GM19240 (cell line): ENCODE measurements around the gene PGPEP1.
A peak's percentile ranks its signal among the peaks of the same experiment; 100 is the strongest.
"Not testable (repeated sequence)": the region's sequence is repeated elsewhere in the genome, so short reads cannot be mapped to it uniquely, and the experiment has no call there.

Experiments used
- DNase-seq: peaks from one replicate; pipeline ENCODE4 v3.0.0; 2011; ENCODE audit warnings: low spot score; ENCODE audit not compliant: insufficient read length

Gene PGPEP1

DNA sequence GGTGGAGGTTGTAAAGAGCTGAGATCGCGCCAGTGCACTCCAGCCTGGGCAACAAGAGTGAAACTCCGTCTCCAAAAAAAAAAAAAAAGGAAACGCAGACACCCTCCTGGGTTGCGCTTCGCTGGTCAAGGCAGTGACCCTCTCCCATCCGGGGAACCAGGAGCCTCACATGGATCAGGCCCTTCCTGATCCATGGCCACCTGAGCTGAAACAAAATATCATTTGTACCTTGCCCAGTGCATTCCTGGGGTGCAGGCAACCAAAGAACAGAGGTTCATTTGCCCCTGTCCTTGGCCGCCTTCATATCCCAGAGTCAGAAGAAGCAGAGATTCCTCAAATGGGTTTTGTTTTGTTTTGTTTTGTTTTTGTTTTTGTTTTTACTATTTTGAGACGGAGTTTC lies 9.5 kb upstream of the PGPEP1 start:
- DNase-seq: no peak

DNA sequence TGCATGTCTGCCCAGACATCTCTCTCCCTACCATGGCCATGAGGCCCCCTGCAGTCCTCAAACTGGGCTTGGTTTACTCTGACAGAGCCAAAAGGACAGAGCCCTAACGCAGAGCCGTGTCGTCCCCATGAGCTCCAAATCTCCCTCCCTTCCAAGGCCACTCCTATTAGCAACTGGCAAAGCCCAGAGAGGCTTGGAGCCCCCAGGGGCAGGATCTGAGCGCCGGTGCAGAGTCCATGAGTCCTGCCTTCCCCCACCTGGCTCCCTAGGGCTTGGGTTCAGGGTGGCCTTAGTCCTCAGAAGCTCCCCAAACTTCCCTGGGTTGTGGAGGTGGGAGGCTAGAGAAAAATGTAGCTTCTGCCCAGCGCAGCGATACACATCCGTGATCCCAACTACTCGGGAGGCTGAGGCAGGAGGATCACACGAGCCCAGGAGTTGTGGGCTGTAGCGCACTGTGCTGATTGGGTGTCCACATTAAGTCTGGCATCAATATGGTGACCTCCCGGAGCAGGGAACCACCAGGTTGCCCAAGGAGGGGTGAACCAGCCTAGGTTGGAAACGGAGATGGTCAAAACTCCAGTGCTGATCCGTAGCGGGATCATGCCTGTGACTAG lies 7.4 kb upstream of the PGPEP1 start:
- no peak for DNase-seq

DNA sequence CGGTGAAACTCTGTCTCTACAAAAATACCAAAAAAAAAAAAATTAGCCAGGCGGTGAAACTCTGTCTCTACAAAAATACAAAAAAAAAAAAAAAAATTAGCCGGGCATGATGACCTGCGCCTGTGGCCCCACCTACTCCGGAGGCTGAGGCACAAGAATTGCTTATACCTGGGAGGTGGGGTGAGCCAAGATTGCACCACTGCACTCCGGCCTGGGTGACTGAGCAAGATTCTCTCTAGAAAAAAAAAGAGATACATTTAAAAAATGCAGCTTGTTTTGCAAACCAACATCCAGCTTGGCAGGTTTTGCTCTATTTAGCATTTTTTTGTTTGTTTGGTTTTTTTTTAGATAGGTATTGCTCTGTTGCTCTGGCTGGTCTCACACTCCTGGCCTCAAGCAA lies 6.7 kb upstream of the PGPEP1 start:
- DNase-seq: no peak

DNA sequence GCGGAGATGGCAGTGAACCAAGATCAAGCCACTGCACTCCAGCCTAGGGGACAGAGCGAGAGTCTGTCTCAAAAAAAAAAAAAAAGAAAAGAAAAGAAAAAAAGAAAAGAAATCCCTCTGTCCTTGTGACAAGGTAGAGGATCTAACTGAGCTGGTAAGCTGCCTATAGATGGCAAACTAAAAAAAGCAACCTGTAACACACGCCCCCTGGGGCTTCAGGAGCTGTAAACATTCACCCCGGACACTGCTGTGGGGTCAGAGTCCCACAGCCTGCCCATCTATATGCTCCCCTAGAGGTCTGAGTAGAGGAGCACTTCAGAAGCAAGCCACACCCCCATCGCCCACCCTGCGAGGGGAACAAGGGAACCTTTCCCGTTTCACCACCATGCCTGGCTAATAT lies 4.3 kb upstream of the PGPEP1 start:
- DNase-seq: no peak

DNA sequence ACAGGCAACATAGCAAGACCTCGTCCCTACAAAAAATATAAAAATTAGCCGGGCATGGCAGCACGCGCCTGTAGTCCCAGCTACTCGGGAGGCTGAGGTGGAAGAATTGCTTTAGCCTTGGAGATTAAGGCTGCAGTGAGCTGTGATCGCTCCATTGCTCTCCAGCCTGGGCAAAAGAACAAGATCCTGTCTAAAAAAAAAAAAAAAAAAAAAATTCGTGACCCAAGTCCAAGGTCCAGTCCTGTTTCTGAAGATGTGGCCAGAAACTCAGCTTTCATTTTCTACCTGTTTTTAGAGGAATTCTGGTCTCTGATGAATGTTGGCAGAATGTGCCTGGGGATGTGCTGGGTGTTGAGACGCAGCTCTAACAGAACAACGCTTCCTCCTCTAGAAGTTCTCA lies 1.9 kb upstream of the PGPEP1 start:
- no peak for DNase-seq

DNA sequence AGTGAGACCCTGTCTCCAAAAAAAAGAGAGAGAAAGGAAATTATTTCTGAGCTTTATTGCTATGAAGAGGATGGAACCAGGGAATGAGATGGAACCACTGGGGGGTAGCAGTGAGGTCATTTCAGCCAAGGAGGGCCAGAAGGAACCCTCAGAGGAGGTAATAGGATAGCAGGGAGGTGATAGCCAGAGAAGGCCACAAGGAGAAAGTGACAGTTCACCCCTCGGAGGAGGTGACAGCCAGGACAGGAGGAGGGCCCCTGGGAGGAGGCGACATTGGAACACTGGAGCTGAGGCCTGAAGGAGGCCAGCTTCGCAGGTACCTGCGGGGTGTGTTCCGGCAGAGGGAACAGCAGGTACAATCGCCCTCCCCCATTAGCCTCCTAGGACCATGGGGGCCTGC lies 675 bp upstream of the PGPEP1 start:
- DNase-seq: no peak

DNA sequence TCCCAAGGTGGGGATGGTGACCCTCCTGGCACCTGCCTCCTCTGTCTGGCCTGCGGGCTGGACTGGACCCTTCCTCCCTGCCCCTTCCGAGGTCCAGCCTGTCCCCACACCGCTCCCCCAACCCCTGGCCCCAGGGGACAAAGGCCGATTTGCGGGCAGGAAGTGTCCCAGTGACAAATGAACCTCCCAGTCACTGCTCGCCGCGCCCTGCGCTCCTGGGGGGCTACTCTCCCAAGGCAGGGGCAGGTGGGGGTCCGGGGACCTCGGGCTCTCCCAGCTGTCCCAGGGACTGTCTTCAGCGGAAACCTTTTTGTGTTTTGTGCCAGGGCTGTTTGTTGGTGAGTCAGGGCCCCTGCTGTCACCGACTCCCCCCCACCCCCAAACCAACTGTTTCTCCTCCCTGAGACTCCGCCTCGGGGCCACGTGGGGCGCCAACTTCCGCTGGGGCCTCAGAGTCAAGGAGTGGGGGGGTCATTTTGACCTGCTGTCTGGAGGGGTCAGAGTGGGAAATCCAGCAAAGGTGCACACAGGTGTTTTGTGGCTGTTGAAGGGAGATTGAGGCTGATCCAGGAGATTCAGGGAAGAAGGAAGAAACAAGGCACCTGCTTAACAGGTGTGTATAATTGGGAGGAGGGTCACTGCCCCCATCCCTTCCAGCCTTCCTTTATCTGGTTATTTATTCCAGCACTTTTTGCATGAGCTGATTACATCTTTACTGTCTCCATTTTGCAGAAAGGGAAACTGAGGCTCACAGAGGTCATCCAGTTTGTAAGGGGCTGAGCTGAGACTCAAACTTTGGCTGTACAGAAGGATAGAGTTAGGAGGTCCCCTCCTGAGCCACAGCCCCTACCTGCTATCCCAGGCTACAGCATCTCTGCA lies 831 bp downstream of the PGPEP1 start:
- DNase-seq: peak; percentile 80

DNA sequence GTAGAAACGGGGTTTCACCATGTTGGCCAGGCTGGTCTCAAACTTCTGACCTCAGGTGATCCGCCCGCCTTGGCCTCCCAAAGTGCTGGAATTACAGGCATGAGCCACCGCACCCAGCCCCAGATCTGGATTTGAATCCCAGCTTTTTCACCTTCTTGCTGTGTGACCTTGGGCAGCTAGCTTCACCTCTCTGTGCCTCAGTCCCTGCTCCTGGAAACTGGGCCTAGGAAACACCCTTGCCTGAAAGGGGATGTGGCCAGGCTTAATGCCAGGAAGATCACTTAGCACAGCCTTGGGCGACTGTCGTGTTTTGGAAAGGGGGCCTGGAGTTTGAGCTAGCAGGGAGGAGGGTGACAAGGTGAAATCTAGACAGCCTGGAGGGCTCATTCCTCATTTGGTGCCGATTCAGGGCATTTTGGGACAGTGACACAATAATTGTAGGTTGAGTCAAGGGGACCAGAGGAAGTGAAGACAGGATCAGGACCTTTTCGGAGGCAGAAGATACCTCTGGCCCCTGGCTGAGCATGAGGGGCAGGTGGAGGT lies 1.8 kb downstream of the PGPEP1 start:
- DNase-seq: no peak

DNA sequence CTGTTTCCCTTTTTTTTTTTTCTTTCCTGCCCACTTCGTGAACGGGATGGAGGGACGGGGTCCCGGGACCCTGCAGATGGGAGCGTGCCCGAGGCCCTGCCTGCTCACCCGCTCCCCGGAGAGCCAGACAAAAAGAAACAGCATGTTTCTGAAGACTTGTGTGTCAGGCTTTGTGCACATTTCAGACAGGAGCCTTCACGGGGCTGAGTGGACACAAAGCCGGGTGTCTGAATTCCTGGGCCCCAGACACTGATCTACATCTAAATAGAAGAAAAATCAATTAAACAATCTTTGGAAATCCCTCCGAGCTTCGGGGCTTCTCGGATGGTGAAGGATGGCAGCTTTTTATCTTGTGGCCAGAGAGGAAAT lies 4.2 kb downstream of the PGPEP1 start:
- no peak for DNase-seq

DNA sequence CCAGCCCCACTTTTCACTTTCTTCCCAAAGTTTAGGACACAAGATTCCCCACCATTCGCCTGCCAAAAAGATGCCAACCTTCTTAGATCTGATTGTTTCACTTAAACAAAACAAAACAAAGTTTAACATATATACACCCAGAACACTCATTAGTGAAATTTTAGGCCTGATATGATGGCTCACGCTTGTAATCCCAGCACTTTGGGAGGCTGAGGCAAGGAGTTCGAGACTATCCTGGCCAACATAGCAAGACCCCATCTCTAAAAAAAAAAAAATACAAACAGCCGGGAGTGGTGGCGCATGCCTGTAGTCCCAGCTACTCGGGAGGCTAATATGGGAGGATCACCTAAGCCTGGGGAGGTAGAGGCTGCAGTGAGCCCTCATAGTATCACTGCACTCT lies 4.9 kb downstream of the PGPEP1 start:
- no peak for DNase-seq

DNA sequence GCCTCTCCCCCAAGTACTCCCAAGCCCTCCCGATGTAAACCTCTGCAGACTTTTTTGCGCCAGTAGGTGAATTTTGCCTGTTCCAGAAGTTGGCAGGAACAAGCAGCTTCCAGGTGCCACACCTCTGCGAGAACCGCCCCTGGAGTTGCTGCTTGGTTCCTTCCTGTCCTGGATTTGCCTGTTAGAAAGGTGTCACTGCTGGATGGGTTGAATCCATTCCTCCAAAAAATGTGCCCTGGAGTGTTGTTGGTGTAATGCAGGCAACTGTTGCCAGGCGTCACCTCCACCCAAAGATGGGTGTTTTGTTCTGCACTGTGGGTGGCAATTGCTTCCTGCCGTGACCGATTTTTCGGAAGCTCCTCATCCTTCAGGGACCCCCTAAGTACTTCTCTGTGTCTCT lies 5.7 kb downstream of the PGPEP1 start:
- DNase-seq: no peak

DNA sequence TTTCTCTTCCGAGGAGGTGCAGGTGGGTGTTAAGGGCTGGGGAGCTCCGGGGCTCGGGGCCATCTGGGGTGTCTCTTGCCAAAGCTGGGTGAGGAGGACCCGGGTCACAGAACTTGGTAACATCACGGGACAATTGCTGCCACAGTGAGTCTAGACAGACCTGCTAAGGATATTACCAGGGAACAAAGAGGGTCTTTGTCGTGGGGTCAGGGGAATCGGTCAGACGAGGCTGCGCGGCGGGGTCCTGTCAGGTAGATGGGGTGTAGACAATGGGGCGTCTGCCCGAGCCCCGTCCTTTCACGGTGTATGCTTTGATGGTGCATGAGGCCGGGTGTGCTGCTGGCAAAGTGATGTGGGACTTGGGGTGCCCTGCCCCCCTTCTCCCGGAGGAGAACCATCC lies 7.8 kb downstream of the PGPEP1 start:
- no peak for DNase-seq

DNA sequence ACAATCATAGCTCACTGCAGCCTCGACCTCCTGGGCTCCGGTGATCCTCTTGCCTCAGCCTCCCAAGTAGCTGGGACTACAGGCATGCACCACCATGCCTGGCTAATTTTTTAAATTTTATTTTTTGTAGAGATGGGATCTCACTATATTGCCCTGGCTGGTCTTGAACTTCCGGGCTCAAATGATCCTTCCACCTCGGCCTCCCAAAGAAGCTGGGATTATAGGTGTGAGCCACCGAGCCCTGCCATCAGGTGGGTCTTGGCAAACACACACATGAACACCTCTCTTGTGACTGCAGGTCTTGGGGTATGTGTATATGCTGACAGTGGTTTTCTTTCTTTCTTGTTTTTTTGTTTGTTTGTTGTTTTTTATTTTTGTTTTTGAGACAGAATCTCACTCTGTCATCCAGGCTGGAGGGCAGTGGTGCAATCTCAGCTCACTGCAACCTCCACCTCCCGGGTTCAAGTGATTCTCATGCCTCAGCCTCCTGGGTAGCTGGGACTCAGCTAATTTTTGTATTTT lies 8.5 kb downstream of the PGPEP1 start:
- DNase-seq: not testable (repeated sequence)

DNA sequence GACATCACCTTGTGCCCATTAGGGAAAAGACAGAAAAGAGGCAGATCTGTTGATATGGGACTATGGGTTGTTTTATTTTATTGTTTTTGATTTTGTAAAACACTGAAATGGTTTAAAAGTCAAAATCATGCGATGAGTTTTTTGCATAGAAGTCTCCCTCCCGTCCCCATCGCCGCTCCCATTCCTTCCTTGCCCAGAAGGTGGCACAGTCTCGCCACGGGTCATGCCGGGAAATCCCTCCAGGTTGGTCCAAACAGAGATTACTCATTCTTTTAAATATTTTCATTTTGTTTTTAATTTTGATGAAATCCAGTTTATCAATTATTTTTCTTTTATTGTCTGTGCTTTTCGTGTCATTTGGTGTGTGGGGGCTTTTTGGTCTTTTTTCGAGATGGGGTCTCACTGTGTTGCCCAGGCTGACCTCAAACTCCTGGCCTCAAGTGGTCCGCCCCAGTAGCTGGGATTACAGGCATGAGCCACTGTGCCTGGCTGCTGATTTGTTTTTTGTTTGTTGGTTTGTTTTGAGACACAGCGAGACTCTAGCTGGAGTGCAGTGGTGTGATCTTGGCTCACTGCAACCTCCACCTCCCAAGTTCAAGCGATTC lies 9.2 kb downstream of the PGPEP1 start:
- peak; percentile 56 for DNase-seq

DNA sequence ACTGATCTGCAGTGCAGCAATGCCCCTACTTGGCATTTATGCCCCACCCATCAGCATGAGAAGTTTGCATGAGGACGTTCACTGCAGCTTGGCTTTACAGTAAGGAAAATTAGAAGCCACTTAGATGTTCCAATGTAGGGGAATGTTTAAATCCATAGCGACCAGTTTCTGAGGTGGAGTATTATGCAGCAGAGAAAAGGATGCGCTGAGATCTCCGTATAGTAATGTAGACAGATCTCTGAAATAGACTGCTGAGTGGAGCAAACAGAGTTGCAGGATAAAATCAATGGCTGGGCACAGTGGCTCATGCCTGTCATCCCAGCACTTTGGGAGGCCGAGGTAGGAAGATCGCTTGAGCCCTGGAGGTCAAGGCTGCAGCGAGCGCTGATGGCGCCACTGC lies 10.1 kb downstream of the PGPEP1 start:
- DNase-seq: no peak

DNA sequence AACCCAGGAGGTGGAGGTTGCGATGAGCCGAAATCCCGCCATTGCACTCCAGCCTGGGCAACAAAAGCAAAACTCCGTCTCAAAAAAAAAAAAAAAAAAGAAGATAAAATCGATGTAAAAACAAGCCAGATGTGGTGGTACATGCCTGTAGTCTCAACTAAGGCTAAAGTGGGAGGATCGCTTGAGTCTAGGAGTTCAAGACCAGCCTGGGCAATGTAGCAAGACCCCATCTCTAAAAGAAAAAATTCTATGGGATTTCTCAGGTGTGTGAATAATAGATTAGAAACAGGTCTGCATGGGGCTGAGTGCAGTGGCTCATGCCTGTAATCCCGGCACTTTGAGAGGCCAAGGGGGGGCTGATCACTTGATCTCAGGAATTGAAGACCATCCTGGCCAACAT lies 11.1 kb downstream of the PGPEP1 start:
- no peak for DNase-seq

DNA sequence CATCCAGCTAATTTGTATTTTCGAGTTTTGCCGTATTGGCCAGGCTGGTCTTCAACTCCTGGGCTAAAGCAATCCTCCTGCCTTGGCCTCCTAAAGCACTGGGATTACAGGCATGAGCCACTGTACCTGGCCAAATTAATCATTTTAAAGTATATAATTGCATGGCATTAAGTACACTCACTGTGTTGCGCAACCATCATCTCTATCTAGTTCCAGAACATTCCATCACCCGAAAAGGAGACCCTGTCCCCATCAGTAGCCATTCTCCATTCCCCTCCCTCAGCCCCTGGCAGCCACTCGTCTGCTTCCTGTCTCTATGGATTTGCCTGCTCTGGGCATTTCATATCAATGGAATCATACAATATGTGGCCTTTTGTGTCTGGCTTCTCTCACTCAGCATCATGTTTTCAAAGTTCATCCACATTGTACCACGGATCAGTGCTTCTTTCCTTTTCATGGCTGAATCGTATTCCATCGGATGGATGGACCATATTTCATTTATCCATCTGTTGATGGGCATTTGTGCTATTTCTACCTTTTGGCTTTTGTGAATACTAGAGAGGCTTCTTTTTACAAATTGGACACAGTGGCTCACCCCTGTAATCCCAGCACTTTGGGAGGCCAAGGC lies 13.1 kb downstream of the PGPEP1 start:
- DNase-seq: no peak

DNA sequence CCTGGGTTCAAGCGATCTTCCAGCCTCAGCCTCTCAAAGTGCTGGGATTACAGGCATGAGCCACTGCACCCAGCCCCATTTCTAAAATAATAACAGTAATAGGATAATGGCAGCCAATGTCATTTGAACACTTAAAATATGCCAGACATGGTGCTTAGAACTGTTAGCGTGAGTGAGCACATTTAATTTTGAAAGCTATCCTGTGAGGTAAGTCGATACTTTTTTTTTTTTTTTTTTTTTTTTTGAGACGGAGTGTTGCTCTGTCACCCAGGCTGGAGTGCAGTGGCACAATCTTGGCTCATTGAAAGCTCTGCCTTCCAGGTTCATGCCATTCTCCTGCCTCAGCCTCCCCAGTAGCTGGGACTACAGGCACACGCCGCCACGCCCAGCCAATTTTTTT lies 14.3 kb downstream of the PGPEP1 start:
- not testable (repeated sequence) for DNase-seq

DNA sequence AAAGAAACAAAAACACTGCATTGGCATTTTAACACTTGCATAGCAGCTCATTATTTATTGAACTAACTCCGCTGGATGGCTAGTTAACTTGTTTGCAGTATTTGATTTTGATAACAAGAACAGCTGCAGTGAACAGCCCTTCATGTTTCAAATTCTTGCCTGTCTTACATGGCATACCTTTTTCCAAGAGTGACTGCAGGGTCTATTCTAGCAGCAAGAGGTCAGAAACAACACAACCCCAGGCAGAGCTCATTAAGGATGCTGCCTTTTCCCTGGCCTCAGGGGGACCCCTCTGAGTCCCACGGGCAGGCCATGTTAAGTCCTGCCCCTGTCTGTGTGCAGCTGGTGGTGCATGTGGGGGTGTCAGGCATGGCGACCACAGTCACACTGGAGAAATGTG lies 16.6 kb downstream of the PGPEP1 start:
- no peak for DNase-seq

DNA sequence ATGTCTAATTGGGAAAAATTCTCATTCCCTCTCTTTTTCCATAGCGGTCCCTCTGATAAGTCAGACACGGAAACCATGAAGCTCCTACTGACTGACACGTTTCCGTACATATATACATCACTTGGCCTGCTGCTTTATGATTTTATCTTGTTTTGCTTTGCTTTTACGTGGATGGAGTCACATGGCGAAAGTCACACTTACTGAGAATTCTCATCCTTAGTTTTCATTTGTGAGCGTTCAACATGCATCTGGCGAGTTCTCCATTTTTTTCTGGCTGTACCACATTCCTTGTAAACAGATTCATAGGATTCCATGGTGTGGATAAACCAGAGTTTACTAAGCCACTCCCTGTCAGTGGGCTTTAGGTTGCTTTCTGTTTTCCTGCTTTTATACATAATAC lies 21.2 kb downstream of the PGPEP1 start:
- no peak for DNase-seq

DNA sequence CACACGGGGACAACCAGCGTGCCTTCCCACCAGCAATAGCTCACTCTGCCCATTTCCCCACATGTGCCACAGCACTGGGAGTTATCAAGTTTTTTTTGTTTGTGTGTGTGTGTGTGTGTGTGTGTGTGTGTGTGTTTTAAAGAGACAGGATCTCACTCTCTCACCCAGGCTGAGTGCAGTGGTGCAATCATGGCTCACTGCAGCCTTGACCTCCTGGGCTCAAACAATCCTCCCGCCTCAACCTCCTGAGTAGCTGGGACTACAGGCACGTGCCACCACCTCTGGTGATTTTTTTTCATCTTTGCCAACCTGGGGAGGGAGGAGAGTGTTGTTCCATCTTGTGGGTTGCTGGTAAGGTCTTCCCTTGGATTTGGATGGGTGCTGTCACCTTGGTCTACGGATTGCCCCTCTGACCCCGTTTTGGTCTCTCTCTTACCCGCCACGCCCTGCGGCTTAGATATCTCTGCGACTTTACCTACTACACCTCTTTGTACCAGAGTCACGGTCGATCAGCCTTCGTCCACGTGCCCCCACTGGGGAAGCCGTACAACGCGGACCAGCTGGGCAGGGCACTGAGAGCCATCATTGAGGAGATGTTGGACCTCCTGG lies 22.6 kb downstream of the PGPEP1 start:
- DNase-seq: no peak
